ENCODE data around the gene KLHL21. TPM values are rescaled to one million over a fixed set of nuclear protein-coding genes. Genes with fewer than 3 reads are reported as not detected.

The KLHL21 gene
- total and polyA plus RNA-seq, 9 of the 15 experiments (the other 6 are each of a cell fraction or from before 2014, with no cell fraction given), result 2.1 to 42.1 (median 17.5) TPM

DNA sequence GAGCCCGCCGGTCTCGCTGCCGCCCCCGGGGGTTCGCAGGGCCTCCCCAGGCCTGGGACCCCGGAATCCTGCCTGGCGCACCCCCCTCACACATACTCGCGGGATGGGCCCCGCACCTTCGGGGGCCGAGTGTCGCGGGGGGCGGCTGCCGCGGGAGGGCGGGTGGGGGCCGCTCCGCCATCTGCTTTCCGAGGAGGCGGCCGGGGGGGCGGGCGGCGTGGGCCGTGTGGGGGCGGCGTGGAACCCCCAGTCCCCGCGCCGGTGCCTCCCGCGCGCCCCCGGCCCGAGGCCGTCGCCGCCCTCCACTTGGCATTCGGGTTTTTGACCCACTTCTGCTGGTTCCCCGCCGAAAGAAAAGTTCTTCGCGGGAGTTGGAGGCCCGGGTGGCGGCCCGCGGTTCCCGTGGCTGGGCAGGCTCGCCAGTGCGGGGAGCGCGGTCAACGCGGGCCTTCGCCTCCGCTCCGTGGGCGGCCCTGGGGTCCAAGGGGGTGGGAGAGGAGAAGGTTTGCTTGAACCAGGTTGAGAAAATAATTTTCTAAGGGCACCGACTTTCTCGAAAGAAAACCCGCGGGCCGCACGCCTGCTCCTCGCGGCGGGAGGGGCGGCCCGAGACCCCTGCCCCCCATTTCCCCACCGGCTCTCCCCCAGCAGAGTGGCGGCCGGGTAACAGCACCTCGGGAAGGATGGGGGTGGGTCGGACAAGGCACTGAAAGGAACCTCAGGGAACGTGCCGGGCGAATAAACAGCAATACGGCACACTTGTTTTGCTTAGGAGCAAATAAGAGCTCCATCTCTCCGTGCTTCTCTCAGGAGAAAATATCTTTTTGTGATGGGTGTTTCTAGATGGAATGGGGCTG, 12.5 kb upstream of the KLHL21 start (continued):
- TF ChIP-seq PTTG1 (tag; IDR thresholded peaks at IDR 0.05; ENCODE audit: low read depth) (no peak), CREB1 (IDR thresholded peaks at IDR 0.05) (no peak), CREB1 (CRISPR knock-in tag; IDR thresholded peaks at IDR 0.05) (no peak), ESRRA (IDR thresholded peaks at IDR 0.05; ENCODE audit: borderline replicate concordance, low read depth) (no peak), CBX8 (IDR thresholded peaks at IDR 0.05; ENCODE audit: borderline replicate concordance, extremely low read depth, low read depth, low read length, poor library complexity, severe bottlenecking) (no peak)
- TF ChIP-seq, protein P1, sequence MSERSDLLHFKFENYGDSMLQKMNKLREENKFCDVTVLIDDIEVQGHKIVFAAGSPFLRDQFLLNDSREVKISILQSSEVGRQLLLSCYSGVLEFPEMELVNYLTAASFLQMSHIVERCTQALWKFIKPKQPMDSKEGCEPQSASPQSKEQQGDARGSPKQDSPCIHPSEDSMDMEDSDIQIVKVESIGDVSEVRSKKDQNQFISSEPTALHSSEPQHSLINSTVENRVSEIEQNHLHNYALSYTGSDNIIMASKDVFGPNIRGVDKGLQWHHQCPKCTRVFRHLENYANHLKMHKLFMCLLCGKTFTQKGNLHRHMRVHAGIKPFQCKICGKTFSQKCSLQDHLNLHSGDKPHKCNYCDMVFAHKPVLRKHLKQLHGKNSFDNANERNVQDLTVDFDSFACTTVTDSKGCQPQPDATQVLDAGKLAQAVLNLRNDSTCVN (CRISPR knock-in tag; IDR thresholded peaks at IDR 0.05), result no peak
- TF ChIP-seq, protein P2, sequence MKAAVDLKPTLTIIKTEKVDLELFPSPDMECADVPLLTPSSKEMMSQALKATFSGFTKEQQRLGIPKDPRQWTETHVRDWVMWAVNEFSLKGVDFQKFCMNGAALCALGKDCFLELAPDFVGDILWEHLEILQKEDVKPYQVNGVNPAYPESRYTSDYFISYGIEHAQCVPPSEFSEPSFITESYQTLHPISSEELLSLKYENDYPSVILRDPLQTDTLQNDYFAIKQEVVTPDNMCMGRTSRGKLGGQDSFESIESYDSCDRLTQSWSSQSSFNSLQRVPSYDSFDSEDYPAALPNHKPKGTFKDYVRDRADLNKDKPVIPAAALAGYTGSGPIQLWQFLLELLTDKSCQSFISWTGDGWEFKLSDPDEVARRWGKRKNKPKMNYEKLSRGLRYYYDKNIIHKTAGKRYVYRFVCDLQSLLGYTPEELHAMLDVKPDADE (conservative IDR thresholded peaks at IDR 0.05; ENCODE audit: control insufficient read depth, low read depth, low read length), result no peak; the same call in 1 of the 2 replicates
